H9 (cell line): Measurements from ENCODE around the gene PLAC1. TPM values are rescaled to one million over a fixed set of nuclear protein-coding genes. Genes with fewer than 3 reads are reported as not detected.

Experiments
- DNase-seq: peaks from one replicate; pipeline ENCODE4 v3.0.0-alpha.2; 2017
- H2AFZ ChIP-seq: one replicate; pipeline ENCODE4 v1.6.1; 2013; ENCODE audit warnings: mild to moderate bottlenecking, low read length, control low read depth, moderate library complexity
- H2AK5ac ChIP-seq: 2 replicates; pipeline ENCODE4 v1.6.1; 2013; ENCODE audit warnings: low read length, control low read depth, mixed read lengths; ENCODE audit not compliant: insufficient read length
- H2BK120ac ChIP-seq: one replicate; pipeline ENCODE4 v1.6.1; 2013; ENCODE audit warnings: low read depth, mild to moderate bottlenecking, low read length, control low read depth, inconsistent platforms; ENCODE audit not compliant: poor library complexity, severe bottlenecking
- H2BK12ac ChIP-seq: 2 replicates; pipeline ENCODE4 v1.6.1; 2013; ENCODE audit warnings: low read length, control low read depth, mixed read lengths, low read depth; ENCODE audit not compliant: insufficient read length
- H2BK15ac ChIP-seq: 2 replicates; pipeline ENCODE4 v1.6.1; 2013; ENCODE audit warnings: low read depth, low read length, control low read depth
- H2BK20ac ChIP-seq: one replicate; pipeline ENCODE4 v1.6.1; 2013; ENCODE audit warnings: low read depth, mild to moderate bottlenecking, low read length, control low read depth, inconsistent platforms; ENCODE audit not compliant: poor library complexity, severe bottlenecking
- H2BK5ac ChIP-seq: 2 replicates; pipeline ENCODE4 v1.6.1; 2013; ENCODE audit warnings: low read length, control low read depth, mixed read lengths; ENCODE audit not compliant: insufficient read length
- H3K14ac ChIP-seq: 2 replicates; pipeline ENCODE4 v1.6.1; 2013; ENCODE audit warnings: low read length, control low read depth; ENCODE audit not compliant: insufficient read depth
- H3K18ac ChIP-seq: 2 replicates; pipeline ENCODE4 v1.6.1; 2013; ENCODE audit warnings: low read depth, mild to moderate bottlenecking, mixed read lengths, low read length, control low read depth; ENCODE audit not compliant: insufficient read length
- H3K23ac ChIP-seq: 2 replicates; pipeline ENCODE4 v1.6.1; 2013; ENCODE audit warnings: low read length, control low read depth, mixed read lengths, low read depth; ENCODE audit not compliant: insufficient read length
- H3K23me2 ChIP-seq: 2 replicates; pipeline ENCODE4 v1.6.1; 2013; ENCODE audit warnings: low read depth, mild to moderate bottlenecking, mixed read lengths, low read length, control low read depth; ENCODE audit not compliant: insufficient read length, poor library complexity, severe bottlenecking
- H3K27ac ChIP-seq: 2 replicates; pipeline ENCODE4 v1.5.1; 2013; ENCODE audit warnings: low read length, control low read depth, mixed read lengths, low read depth; ENCODE audit not compliant: insufficient read length
- H3K27me3 ChIP-seq: 2 replicates; pipeline ENCODE4 v1.6.1; 2013; ENCODE audit warnings: low read length, control low read depth, inconsistent platforms; ENCODE audit not compliant: insufficient read depth
- H3K4ac ChIP-seq: 2 replicates; pipeline ENCODE4 v1.6.1; 2013; ENCODE audit warnings: low read depth, mild to moderate bottlenecking, control low read depth, inconsistent platforms, low read length, moderate library complexity
- H3K4me1 ChIP-seq: 2 replicates; pipeline ENCODE4 v1.6.1; 2013; ENCODE audit warnings: low read length, control low read depth, inconsistent platforms; ENCODE audit not compliant: insufficient read depth
- H3K4me2 ChIP-seq: 2 replicates; pipeline ENCODE4 v1.6.1; 2013; ENCODE audit warnings: low read length, control low read depth, mixed read lengths; ENCODE audit not compliant: insufficient read length, insufficient read depth
- H3K56ac ChIP-seq: 2 replicates; pipeline ENCODE4 v1.6.1; 2013; ENCODE audit warnings: low read depth, mild to moderate bottlenecking, mixed read lengths, low read length, control low read depth; ENCODE audit not compliant: insufficient read length
- H3K79me1 ChIP-seq: 2 replicates; pipeline ENCODE4 v1.6.1; 2013; ENCODE audit warnings: low read depth, mild to moderate bottlenecking, moderate library complexity, low read length, control low read depth, inconsistent platforms; ENCODE audit not compliant: insufficient read depth, poor library complexity, severe bottlenecking
- H3K79me2 ChIP-seq: 2 replicates; pipeline ENCODE4 v1.6.1; 2013; ENCODE audit warnings: low read length, control low read depth, inconsistent platforms; ENCODE audit not compliant: insufficient read depth
- H3K9ac ChIP-seq: 2 replicates; pipeline ENCODE4 v1.6.1; 2013; ENCODE audit warnings: low read length, control low read depth, mixed read lengths; ENCODE audit not compliant: insufficient read length; ENCODE audit errors: extremely low read depth
- H3K9me3 ChIP-seq: one replicate; pipeline ENCODE4 v1.6.1; 2013; ENCODE audit warnings: low read depth, low read length, inconsistent platforms; ENCODE audit not compliant: control insufficient read depth
- H3T11ph ChIP-seq: one replicate; pipeline ENCODE4 v1.6.1; 2013; ENCODE audit warnings: mild to moderate bottlenecking, low read length, control low read depth, inconsistent platforms
- H4K20me1 ChIP-seq: one replicate; pipeline ENCODE4 v1.6.1; 2013; ENCODE audit not compliant: control insufficient read depth, insufficient read length, insufficient read depth
- H4K5ac ChIP-seq: 2 replicates; pipeline ENCODE4 v1.6.1; 2013; ENCODE audit warnings: low read depth, mild to moderate bottlenecking, mixed read lengths, low read length, control low read depth; ENCODE audit not compliant: insufficient read length
- H4K8ac ChIP-seq: replicated peaks from 2 replicates; pipeline ENCODE4 v1.6.1; 2013; ENCODE audit warnings: low read length, control low read depth, mixed read lengths, low read depth; ENCODE audit not compliant: insufficient read length
- H4K91ac ChIP-seq: 2 replicates; pipeline ENCODE4 v1.6.1; 2013; ENCODE audit warnings: low read depth, mild to moderate bottlenecking, moderate library complexity, mixed read lengths, low read length, control low read depth; ENCODE audit not compliant: insufficient read length
- H3K27ac Mint-ChIP-seq, 3 experiments: 2 replicates in 2 of 3; 3 replicates in 1 of 3; pipeline ENCODE4 v1.8.0; 2020 to 2021; ENCODE audit warnings: mixed read lengths in 3 of 3, mild to moderate bottlenecking in 1 of 3, moderate library complexity in 1 of 3
- H3K27me3 Mint-ChIP-seq: 2 replicates; pipeline ENCODE4 v1.8.0; 2021; ENCODE audit warnings: low read depth, mild to moderate bottlenecking, moderate library complexity, mixed read lengths
- H3K36me3 Mint-ChIP-seq, 3 experiments: 2 replicates in 2 of 3; 3 replicates in 1 of 3; pipeline ENCODE4 v1.8.0; 2020 to 2021; ENCODE audit warnings: low read depth in 3 of 3, mixed read lengths in 3 of 3; ENCODE audit not compliant: insufficient read depth in 1 of 3
- H3K4me1 Mint-ChIP-seq, 2 experiments: 2 replicates each; pipeline ENCODE4 v1.8.0; 2020; ENCODE audit warnings: mixed read lengths in 2 of 2
- H3K4me3 Mint-ChIP-seq, 2 experiments: 2 replicates in 1 of 2; 3 replicates in 1 of 2; pipeline ENCODE4 v1.8.0; 2020 to 2021; ENCODE audit warnings: mild to moderate bottlenecking in 2 of 2, mixed read lengths in 2 of 2, moderate library complexity in 1 of 2
- H3K9me3 Mint-ChIP-seq, 2 experiments: 2 replicates in 1 of 2; 3 replicates in 1 of 2; pipeline ENCODE4 v1.8.0; 2020; ENCODE audit warnings: mild to moderate bottlenecking in 2 of 2, mixed read lengths in 2 of 2, moderate library complexity in 1 of 2
- WGBS: extraction: QIAGEN DNeasy Blood & Tissue Kit; methylation state at CpG from one replicate; pipeline ENCODE4 v1.1.7; 2013; ENCODE audit warnings: missing lambda C conversion rate, low lambda C conversion rate, mixed read lengths; ENCODE audit not compliant: insufficient read length; ENCODE audit errors: extremely low coverage; 5-methylcytosine and 5-hydroxymethylcytosine counted together
- total RNA-seq: library from RNA; stranded (reverse); gene quantifications from 2 replicates; pipeline ENCODE4 v1.2.1, GENCODE V29; 2021
- TF ChIP-seq, protein P1 (sequence below): fragments of 200-600 bp; sonication (generic); conservative IDR thresholded peaks from 3 replicates; pipeline ENCODE4 v1.8.0; 2021; ENCODE audit warnings: antibody characterized with exemption, mild to moderate bottlenecking

The PLAC1 gene
- total RNA-seq, 1 experiment from 2014 or later = 0.68 TPM

DNA sequence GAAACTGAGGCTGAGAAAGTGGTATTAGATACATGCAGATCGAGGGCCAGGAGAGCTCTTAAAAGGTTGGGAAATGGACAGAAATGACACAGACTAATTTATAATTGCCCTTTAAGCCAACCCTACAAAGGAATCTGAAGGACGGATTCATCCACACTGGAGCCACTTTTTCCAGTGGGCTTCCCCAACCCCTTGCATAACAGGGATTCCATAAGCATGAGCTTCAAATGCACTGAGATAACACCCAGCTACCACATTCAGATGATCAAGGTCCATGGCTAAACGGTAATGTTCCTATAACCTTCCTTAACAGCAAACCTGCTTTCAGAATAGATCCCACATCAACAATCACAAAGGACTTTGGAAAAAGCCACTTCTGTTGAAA, 34.2 kb downstream of the PLAC1 start:
- H3K9me3 ChIP-seq = no peaks in the 10 kb centered on the region
- WGBS = no CpG with 5 or more reads among the region's 3 CpGs
- H3K27ac ChIP-seq = no peak overlapping the region
- no peaks in the 10 kb centered on the region; a peak in 2 of 7 replicates for H3K36me3 Mint-ChIP-seq
- no peak overlapping the region for H2BK15ac ChIP-seq
- no peak overlapping the region for H2BK12ac ChIP-seq
- H4K8ac ChIP-seq = no peak overlapping the region
- H3K4me1 Mint-ChIP-seq = peaks cover 15 to 22% of the 10 kb centered on the region in 2 experiments; a peak in 3 of 4 replicates
- no peaks in the 10 kb centered on the region for H3K27me3 ChIP-seq
- H3K27ac Mint-ChIP-seq = no peak overlapping the region
- H2AFZ ChIP-seq = no peak overlapping the region
- H3K23ac ChIP-seq = no peak overlapping the region
- H3K4me2 ChIP-seq = no peak overlapping the region
- no peak overlapping the region for H3K4me3 Mint-ChIP-seq
- no peak overlapping the region for H3K4ac ChIP-seq
- no peak overlapping the region for H4K91ac ChIP-seq
- H3T11ph ChIP-seq = no peak overlapping the region
- peaks cover 3% of the 10 kb centered on the region; the same call in 1 of the 2 replicates for H3K27me3 Mint-ChIP-seq
- H2BK120ac ChIP-seq = no peak overlapping the region
- H3K14ac ChIP-seq = no peak overlapping the region
- no peak overlapping the region for H3K18ac ChIP-seq
- H3K23me2 ChIP-seq = no peaks in the 10 kb centered on the region
- H3K9ac ChIP-seq = no peak overlapping the region
- H4K20me1 ChIP-seq = no peaks in the 10 kb centered on the region
- H4K5ac ChIP-seq = no peak overlapping the region
- H3K79me1 ChIP-seq = no peaks in the 10 kb centered on the region
- H3K9me3 Mint-ChIP-seq = peaks cover 4 to 69% of the 10 kb centered on the region in 2 experiments
- no peak overlapping the region for H2BK20ac ChIP-seq
- H2BK5ac ChIP-seq = no peak overlapping the region
- no peak overlapping the region for H2AK5ac ChIP-seq
- no peak overlapping the region for H3K56ac ChIP-seq
- no peak for DNase-seq
- peaks cover 13% of the 10 kb centered on the region; the same call in 1 of the 2 replicates for H3K4me1 ChIP-seq
- TF ChIP-seq, protein P1, sequence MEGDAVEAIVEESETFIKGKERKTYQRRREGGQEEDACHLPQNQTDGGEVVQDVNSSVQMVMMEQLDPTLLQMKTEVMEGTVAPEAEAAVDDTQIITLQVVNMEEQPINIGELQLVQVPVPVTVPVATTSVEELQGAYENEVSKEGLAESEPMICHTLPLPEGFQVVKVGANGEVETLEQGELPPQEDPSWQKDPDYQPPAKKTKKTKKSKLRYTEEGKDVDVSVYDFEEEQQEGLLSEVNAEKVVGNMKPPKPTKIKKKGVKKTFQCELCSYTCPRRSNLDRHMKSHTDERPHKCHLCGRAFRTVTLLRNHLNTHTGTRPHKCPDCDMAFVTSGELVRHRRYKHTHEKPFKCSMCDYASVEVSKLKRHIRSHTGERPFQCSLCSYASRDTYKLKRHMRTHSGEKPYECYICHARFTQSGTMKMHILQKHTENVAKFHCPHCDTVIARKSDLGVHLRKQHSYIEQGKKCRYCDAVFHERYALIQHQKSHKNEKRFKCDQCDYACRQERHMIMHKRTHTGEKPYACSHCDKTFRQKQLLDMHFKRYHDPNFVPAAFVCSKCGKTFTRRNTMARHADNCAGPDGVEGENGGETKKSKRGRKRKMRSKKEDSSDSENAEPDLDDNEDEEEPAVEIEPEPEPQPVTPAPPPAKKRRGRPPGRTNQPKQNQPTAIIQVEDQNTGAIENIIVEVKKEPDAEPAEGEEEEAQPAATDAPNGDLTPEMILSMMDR = no peak
- H3K79me2 ChIP-seq = no peaks in the 10 kb centered on the region
